NCI-H1105 treated with DMSO at 0.1 percent for 48 hours (cell line): ENCODE measurements around the gene COBLL1.
"Not testable (repeated sequence)": the region's sequence is repeated elsewhere in the genome, so short reads cannot be mapped to it uniquely, and the experiment has no call there.

ENCODE experiments used
- DNase-seq: peaks from one replicate; lab custom pipeline; 2025; lab: John Stamatoyannopoulos, UW

The COBLL1 gene

DNA sequence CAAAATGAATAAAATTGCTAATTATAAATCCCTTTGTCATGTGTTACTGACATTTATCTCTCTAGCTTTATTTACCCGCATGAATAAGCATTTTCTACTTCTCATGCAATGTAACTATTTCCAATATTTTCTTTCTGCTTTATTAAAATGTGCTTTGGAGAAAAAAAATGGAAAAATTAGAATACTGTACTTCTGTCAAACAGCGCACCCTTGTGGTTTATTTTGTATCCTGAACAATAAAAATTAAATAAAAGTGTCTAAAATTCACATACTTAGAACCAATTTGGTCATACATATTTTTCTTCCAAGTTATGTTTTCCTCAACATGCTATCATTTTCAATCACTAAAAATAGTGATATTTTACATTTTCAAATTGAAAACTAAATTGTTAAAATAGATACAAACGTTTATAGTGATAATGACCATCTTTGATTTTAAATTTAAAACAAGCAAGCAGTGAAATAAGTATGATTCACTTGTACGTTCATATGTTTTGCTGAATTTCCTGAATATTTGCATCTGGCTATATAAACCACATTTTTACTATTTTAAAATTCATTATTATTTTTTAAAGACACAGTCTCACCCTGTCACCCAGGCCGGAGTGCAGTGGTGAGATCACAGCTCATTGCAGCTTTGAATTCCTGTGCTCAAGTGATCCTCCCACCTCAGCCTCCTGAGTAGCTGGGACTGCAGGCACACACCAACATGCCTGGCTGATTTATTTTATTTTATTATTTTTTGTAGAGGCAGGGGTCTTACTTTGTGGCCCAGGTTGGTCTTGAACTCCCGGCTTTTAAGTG is 124.4 kb downstream of the COBLL1 start:
- DNase-seq = peak; percentile 35

DNA sequence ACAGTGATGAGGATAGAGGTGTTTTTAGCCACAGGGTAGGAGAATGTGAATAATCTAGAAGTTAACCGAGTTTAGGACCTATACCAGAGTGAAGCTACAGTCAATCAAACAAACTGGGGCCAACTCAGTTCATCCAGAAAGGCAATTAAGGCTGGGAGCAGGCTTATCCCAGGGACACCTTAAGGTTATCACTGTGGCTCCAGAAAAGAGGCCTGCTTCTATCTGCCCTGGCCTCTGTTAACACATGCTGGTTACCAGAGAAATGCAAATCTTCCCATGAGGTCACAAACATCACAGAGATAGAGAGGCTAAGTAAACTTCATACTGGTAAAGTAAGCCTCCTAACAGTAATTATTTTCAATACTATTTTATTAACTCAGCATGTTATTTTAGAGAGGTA is 127.2 kb downstream of the COBLL1 start:
- no peak for DNase-seq

DNA sequence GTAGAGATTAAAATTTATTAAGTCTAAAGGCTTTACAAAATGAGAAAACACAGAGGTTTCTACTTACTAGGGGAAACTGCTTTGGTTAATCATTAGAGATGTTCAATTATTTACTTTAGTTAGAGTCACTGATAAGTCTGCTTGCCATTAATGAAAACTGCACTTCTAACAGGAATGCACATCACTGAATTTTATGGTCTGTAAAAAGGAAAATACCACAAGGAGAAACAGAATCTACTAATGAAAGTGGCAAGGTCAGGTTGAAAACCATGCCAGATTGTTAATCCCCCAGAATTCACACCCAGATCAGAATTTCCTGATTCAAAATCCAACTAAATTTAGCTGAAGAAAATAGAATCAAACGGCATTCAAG is 129.9 kb downstream of the COBLL1 start:
- no peak for DNase-seq

DNA sequence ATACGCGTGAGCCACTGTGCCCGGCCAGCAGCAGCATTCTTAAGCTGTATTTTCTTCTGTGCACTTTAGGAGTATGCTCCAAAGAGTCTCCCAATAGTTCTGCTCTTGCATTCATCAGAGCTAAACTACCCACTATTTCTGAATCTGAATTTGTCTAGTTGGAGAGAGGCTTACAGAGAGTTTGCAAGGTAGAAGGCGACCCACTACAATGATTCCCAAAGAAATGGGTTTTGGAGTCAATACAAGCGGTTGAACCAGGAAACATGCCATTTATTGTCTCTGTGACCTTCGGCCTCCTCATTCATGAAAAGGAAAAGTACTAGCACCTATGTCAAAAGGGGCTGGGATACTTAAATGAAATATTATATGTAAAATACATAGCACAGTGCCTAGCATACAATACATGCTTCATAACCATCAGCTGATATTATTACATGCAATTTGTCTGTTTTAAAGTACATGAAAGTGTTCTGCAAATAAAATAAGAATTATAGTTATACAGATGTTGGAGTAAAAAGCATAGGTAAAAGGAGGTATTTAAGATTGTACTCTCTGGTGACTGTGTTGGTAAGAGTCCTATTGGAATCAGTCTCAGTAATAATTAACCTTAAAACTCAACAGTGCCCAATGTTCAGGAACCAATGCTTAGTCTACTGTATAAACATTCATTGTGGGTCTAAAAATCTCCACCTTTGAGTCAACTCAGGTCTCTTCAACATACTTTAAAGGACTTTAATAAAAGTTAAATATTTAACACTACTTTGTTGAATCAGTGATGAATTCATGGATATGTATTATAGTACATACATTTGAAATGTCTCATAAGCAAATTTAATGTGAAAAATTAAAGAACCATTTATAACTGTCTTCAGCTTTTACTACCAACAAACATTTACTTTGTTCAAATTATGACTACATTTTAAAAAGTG is 130.5 kb downstream of the COBLL1 start:
- no peak for DNase-seq

DNA sequence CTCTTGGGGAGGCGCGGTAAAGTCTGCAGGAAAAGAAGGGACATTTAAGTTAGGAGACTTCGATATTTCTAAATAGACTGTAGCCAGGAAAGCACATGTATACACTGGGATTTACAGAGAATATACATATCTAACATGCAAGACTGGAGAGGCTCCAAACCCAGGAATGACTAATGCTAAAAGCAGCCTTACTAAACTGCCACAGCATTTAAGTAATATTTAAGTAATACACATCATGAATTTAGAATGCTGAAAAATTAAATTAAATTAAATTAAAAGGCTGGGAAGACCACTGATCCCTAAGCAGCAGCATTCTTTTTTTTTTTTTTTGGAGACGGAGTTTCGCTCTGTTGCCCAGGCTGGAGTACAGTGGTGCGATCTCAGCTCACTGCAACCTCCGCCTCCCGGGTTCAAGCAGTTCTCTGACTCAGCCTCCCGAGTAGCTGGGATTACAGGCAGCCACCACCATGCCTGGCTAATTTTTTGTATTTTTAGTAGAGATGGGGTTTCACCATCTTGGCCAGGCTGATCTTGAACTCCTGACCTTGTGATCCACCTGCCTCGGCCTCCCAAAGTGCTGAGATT is 131.3 kb downstream of the COBLL1 start:
- DNase-seq = not testable (repeated sequence)

DNA sequence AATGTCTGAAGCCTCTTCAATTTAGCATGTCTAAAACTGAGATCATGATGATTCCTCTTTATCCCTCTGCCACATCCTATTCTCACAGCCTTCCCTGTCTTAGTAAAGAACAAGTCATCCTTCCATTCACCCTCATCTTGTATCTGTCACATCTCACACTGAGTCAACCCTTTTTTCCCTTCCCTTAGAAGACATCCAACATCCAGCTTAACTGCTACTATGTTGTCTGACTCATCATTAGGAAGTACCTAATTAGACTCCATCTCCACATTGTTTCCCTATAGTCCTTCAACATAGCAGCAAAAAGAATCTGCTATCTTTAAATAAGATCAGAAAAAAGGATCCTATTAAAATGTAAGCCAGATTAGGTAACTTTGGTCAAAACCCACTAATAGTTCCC is 135.1 kb downstream of the COBLL1 start:
- no peak for DNase-seq

DNA sequence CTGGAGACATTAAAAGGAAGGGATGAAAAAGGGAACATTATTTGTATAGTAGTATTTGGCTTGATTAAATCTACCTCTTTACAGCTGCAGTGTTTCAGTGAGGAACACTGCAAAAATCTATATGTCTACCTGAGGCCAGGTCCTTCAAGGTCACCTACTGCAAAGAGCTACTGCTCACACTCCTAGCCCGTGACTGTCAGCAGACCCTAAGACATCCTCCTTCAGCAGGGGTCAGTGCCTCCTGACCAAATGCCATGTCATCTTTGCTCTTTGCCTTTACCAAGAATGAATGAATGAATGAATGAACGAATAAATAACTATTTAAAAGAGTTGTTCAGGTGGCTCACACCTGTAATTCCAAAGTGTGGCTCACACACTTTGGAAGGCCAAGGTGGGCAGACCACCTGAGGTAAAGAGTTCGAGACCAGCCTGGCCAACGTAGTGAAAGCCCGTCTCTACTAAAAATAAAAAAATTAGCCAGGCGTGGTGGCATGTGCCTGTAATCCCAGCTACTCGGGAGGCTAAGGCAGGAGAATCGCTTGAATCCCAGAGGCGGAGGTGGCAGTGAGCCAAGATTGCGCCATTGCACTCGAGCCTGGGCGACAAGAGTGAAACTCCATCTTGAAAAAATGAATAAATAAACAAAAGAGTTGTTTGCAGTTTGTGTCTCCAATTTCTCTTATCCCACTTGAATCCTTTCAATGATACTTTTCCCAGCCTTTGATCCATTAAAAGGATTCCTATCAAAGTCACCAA is 136.0 kb downstream of the COBLL1 start:
- DNase-seq = no peak

DNA sequence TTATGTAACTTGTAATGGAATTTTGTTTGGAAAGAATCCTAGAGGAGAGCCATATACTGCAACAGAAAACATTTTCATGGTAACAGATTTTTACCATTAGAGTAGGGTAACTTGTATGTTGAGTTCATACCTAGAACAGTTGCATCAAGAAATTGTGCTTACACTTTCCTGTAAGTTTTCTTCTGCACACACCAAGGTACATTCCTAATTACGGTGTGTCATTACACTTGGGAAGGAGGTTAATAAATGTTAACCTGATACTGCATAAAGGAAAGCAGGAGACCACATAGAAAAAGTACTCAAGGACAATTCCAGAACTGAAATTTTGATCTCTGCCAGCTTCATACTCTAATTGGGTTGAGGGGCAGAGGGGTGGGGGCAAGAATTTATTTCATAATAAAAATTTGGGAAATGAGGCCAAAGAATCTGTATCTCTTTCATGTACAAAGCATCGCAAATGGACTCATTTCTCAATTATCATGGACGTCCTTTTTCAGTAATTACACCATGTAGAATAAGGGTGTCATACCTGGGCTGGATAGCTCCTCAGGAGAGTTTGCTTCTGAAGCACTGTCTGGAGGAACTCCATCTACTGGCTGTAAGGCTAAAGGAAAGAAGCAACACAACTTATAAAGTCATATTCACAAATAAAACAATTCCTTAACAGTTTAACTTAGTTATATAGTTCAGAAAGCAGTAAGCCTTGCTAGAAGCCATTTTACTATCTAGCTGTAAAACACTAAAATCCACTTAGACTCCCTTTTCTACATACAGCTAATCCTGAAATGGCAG is 137.5 kb downstream of the COBLL1 start:
- DNase-seq = no peak

DNA sequence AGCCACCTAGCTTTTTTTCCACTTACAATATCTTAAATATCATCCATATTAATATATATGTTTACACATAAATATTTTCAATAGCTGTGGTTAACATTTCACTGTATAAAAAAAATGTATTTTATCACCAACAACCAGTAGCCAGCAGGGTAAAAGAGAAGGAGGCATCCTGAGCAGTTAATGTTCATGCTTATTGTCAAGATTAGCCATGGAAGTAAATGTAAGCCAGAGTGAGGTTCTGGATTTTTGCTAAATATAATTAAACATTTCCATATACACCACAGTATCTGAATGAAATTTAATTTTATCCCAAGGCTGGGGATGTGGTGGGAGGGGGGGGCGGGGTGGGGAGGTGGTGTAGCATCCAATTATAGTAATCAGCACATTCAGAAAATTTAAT is 140.1 kb downstream of the COBLL1 start:
- DNase-seq = no peak

DNA sequence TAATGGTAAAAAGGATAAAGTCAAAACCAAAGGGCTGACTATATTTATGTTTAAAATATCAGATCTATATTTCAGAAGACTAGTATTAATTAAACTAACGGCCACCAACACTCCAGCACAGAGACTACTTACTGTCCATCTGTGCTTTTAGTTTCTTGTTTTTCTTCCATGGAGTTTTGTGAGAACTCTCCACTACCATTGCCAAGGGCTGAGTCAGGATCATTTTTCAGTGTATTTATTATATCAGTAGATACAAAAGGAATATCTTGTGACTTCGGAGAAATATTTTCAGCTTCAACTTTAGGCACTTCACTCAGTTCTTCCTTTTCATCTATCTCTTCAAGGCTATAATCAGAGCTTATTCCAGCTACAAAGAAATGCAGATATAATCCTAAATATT is 141.2 kb downstream of the COBLL1 start:
- no peak for DNase-seq

DNA sequence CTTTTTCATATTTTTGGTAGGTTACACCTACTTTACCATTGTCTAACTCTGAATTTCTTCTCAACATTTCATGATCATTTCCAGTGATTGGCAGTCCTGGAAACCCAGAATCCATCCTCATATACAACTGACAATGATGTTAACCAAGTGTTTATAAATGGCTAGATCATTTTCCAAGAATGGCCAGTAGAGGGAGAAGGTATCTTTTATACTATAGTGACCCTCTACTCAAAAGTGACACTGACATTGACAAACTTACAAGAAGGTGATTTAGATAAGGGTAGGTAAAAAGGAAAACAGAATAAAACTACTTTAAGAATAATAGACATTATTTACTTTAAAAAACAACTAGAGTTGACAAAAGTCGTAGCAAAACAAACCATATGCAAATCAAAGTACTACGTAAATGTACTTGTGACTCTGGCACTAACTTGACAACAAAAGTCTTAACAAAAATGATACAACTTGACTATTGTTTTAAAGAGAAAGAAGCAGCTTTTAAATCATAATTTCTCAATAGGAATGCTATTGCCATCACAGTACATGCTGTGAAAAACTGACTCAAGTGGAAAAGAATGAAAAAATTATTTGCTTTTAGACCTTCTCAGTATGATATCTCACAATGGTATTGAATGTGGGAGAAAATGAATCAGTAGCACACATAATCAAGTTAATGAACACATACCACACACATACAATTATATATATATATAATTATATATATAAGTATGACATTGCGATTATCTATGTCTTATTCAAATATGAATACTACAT is 143.7 kb downstream of the COBLL1 start:
- peak; percentile 41 for DNase-seq

DNA sequence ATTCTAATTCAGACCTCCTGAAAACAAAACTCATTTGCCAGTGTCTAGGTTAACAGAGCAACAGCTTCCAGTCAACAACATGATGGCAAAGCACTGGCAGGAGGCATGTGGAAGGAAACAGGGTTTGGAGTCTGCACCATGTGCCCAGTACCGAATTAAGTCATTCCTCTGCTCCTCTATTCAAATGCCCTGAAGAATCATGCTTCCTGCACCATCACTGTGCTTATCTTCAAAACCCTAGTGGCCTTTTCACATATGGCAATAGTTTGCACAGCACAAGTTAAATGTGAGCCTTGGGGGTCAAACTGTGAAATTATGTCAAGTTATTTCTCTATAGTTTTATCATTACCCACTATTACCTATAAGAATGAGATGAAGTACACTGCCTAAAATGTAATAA is 145.0 kb downstream of the COBLL1 start:
- no peak for DNase-seq

DNA sequence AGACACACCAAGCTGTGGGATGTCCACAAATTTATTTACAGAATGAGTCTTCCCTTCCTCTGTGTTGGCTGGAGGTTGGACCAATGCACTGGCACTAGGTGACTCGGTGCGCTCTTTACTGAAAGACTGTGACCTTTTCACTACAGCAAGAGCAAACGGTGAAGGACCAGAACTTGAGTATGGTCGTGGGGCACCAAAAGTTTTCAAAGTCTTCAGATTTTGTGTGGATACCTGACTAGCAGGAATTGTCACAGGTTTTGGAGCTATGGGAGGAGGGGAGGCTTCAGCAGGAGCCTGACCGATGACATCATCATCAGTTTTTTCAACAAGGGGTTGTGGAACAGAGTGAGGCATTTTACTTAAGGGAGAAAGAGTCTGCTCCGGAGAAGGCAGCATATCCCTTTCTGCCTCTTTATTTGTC is 147.3 kb downstream of the COBLL1 start:
- no peak for DNase-seq

DNA sequence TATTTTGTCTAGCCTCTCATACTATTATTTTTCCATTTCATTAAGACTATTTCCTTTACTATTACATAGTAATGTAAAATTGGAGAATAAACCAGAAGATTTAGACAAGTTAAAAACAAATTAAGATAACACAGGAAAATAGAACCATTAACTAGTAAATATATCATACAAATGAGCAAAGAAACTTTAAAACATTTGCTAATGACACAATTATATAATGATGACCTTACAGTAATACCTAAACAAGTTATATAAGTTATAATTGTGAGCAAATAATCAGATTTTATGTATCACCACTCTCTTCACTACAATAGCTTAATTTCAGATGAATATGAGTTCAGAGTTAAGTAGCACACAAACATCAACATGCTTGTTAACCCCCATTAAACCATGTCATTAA is 147.8 kb downstream of the COBLL1 start:
- DNase-seq = no peak

DNA sequence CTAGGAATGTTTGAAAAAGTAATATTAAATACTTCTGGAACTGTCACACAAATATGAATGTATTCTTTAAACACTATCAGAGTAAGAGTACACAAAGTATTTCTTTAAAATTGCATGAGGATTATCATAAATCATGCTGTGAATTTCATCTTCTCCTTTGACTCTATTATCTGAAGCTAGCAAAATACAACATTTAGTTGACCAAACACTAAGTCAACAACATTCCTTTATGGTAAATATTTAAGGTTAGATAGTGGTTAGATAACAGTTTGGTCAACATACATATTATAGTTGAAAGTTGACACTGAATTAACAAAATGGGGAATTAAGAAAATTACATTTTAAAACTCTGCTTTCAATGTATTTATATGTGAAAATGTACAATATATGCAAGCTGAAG is 148.2 kb downstream of the COBLL1 start:
- DNase-seq = no peak

DNA sequence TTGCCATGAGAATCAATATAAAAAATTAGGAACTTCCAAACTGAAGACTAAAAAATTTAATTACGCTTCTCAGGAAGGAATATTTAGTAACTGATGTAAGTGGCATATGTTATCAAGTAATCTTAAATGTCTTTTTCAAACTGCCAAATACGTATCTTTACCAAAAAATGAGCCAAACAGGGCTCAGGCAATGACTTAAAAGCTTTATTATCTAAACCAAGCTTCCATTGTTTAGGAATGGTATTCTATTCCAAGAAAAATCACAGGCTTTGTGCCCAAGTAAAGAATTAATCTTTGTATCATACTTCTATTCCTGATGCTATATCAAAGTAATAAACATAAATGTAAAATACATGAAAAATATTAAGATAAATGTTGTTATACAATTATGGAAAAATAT is 148.7 kb downstream of the COBLL1 start:
- no peak for DNase-seq

DNA sequence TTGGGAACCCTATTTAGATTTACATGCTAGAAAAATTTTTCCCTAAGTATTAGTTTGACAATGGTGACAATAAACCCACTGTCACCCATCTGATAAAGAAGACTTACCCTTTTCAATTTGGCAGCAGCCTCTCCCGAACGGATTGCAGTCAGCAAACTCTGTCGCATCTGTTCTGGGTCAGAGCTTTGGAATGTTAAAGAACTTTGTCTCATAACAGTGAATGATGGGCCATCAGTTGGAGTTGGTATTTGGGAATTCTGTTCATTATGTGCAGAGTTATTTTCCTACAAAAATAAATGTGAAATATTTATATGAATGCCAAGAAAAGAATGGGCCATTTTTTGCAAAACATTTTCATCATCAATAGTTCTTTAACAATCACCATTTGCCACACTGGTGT is 149.5 kb downstream of the COBLL1 start:
- DNase-seq = no peak

DNA sequence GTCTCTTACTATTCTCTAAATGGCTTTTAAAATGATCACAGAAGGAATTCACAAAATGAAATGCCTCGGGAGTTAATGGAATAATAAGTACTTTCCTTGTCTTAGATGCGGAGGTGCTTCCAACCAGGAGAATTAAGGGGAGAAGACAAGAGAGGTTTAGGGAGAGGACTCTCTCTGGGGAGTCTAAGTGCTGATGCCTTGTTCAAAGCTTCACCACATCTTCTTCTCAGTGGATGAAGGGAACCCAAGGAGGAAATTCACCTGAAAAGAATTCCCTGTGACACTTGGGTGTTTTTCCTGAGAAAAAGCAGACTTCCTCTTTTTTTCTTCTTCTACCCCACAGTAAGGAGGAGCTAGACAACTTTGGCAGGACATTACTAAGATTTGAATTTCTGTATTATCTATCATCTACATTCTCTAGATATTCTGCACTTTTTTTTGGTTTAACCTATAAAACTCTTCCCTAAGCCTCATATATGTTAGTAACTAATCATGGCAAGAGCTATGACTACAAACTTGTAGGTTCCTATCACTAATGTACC is 150.2 kb downstream of the COBLL1 start:
- no peak for DNase-seq

DNA sequence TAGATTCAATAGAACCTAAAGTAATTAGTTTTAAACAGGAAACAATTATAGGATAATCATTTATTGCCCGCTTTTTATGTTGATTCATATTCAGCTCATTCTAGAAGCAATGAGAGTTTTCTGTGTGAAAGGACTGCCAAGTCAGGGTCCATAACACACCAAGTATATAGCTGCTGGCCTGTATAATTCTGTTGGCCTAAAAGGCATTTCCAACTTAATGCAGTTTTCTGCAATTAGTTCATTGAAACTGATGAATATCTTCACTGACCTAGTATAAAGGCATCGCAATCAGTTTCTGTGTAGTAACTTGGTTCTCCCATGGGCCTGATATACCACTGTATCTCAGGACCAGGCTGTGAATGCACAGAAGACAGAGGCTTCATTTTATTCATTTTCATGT is 151.3 kb downstream of the COBLL1 start:
- DNase-seq = peak; percentile 16

DNA sequence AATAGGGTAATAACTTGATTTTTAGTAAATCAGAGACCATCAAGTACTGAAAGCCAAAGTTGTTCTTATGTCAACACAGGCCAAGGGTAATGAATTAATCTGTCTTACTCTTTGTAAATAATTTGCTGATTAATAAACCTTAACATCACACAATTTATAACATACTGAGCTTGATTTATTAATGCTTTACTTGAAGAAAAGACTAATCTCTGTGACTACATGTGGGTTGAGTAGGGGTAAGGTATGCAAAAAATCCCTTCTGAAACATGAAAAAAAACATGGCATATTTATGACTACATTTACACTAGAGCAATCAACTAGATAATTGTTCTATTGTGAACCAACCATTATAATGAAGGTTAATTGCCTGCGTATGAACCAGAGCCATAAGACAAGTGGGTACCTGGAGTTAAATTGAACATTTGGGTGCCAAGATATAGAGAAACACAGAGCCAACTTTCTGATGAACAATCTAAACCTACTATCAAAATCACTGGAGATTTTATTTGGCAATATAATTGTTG is 152.7 kb downstream of the COBLL1 start:
- DNase-seq = peak; percentile 95
